Cardiac muscle cell (in vitro differentiated cells and primary cell): ENCODE measurements around the gene KLF7. TPM values are rescaled to one million over a fixed set of nuclear protein-coding genes. Genes with fewer than 3 reads are reported as not detected.
A peak's percentile ranks its signal among the peaks of the same experiment; 100 is the strongest.

Experiments
- DNase-seq, 2 donors: peaks; one replicate each; pipeline versions ENCODE4 v3.0.0 to v3.0.0-alpha.2; 2010 to 2017; ENCODE audit warnings: low read depth in 1 of 2, low spot score in 1 of 2
- H3K27ac ChIP-seq: fragments of 200-600 bp; sonication (generic); 2 replicates; pipeline ENCODE4 v1.5.1; 2016
- H3K27me3 ChIP-seq: fragments of 200-600 bp; sonication (generic); 2 replicates; pipeline ENCODE4 v1.6.0; 2016; ENCODE audit warnings: control low read depth
- H3K36me3 ChIP-seq: fragments of 200-600 bp; sonication (generic); 2 replicates; pipeline ENCODE4 v1.5.1; 2016; ENCODE audit warnings: control low read depth
- H3K4me1 ChIP-seq: fragments of 200-600 bp; sonication (generic); 2 replicates; pipeline ENCODE4 v1.8.1; 2017; ENCODE audit warnings: low read depth, mild to moderate bottlenecking, mixed run types
- H3K4me3 ChIP-seq: fragments of 200-600 bp; sonication (generic); 2 replicates; pipeline ENCODE4 v1.5.1; 2016; ENCODE audit warnings: mild to moderate bottlenecking
- H3K9me3 ChIP-seq: fragments of 200-600 bp; sonication (generic); 2 replicates; pipeline ENCODE4 v1.5.1; 2017; ENCODE audit warnings: low read depth, mild to moderate bottlenecking, control low read depth
- CTCF ChIP-seq: IDR thresholded peaks from 2 replicates; pipeline ENCODE4 v1.5.1; 2012; ENCODE audit warnings: low read depth, mild to moderate bottlenecking, low read length
- polyA plus RNA-seq: library from polyadenylated mRNA; unstranded; fragments of >200 nt; fragmentation: Nextera tagmentation; extraction: Ambion mirVana; gene quantifications from 2 replicates; pipeline ENCODE4 v1.2.1, GENCODE V29; 2016
- total RNA-seq: library from RNA; depleted of rRNA; stranded (reverse); fragments of >200 nt; gene quantifications from 2 replicates; pipeline ENCODE4 v1.2.3, GENCODE V29; 2016

KLF7 gene
- total and polyA plus RNA-seq, 2 experiments from 2014 or later, result 8.3 to 9.3 TPM

GRCh38 chr2:207042841-207043240, 122.9 kb downstream of the KLF7 start:
- no peak for DNase-seq
- Histone ChIP-seq H3K36me3 (no peaks in the 10 kb centered on the region), H3K9me3 (no peaks in the 10 kb centered on the region), H3K4me3 (no peak overlapping the region), H3K27ac (no peak overlapping the region), H3K4me1 (no peaks in the 10 kb centered on the region), H3K27me3 (no peaks in the 10 kb centered on the region)
- TF ChIP-seq CTCF, result no peak

GRCh38 chr2:207041786-207042554, 123.8 kb downstream of the KLF7 start:
- H3K4me1 ChIP-seq, result no peaks in the 10 kb centered on the region
- H3K36me3 ChIP-seq, result no peaks in the 10 kb centered on the region
- no peak overlapping the region for H3K4me3 ChIP-seq
- DNase-seq, result no peak
- H3K27ac ChIP-seq, result no peak overlapping the region
- H3K9me3 ChIP-seq, result no peaks in the 10 kb centered on the region
- TF ChIP-seq CTCF, result no peak
- H3K27me3 ChIP-seq, result no peaks in the 10 kb centered on the region

- Histone ChIP-seq H3K4me3 (no peak overlapping the region), H3K9me3 (no peaks in the 10 kb centered on the region), H3K27ac (no peak overlapping the region), H3K36me3 (no peaks in the 10 kb centered on the region), H3K27me3 (no peaks in the 10 kb centered on the region), H3K4me1 (no peaks in the 10 kb centered on the region)
- TF ChIP-seq CTCF, result no peak
- peak in 1 of 2 donors; percentile 31 for DNase-seq
Measured at GRCh38 chr2:207041279-207041678, 124.5 kb downstream of the KLF7 start.

- H3K4me1 ChIP-seq, result no peaks in the 10 kb centered on the region
- DNase-seq, result no peak
- no peak overlapping the region for H3K27ac ChIP-seq
- no peak for TF ChIP-seq CTCF
- H3K27me3 ChIP-seq, result no peaks in the 10 kb centered on the region
- H3K36me3 ChIP-seq, result no peaks in the 10 kb centered on the region
- no peak overlapping the region for H3K4me3 ChIP-seq
- H3K9me3 ChIP-seq, result no peaks in the 10 kb centered on the region
Measured at GRCh38 chr2:207040696-207041095, 125.1 kb downstream of the KLF7 start.

- no peak overlapping the region for H3K27ac ChIP-seq
- H3K4me3 ChIP-seq, result no peak overlapping the region
- H3K36me3 ChIP-seq, result no peaks in the 10 kb centered on the region
- no peaks in the 10 kb centered on the region for H3K27me3 ChIP-seq
- TF ChIP-seq CTCF, result no peak
- no peaks in the 10 kb centered on the region for H3K9me3 ChIP-seq
- H3K4me1 ChIP-seq, result no peaks in the 10 kb centered on the region
- DNase-seq, result no peak
Measured at GRCh38 chr2:207039225-207039624, 126.5 kb downstream of the KLF7 start.
